ENCODE data around the gene GRIK4. TPM values are rescaled to one million over a fixed set of nuclear protein-coding genes. Genes with fewer than 3 reads are reported as not detected.

GRIK4 gene
- polyA plus RNA-seq, 1 of the 3 experiments (the other 2 are of a cell fraction): 0.03 TPM

DNA sequence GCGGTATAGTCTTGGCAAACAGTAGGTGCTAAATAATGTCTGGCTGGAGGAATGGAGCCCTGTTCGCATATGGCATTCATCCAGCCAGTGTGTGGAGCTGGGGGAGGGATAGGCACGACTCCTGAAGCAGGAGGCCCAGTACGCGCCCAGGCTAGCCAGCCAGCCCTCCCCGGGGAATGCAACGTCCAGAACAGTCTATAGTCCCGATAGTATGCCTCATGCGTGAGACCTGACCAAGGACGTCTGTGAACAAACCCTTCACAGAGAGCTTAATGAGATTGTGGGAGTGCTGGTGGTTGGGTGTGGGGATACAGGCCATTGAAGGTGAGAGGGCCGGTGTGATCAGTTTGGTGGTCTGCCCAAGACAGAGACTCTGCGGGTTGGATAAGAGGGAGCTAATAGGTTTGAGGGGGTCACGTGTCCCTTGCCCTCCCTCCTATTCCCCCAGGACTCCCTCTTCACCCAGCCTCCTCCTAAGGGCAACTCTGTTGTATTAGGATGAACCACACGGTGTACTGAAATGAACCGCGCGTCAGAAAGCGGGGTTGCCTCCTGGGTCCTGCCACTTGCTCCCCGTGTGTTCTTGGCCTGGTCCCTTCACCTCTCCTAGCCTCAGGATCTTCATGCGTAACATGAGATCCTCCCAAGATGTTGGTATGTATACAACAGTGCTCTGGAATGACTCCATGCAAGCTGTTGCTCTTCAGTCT lies 987 bp upstream of the GRIK4 start:
- Histone ChIP-seq H2AFZ (ENCODE audit: low read depth) (no peak overlapping the region), H3K9me3 (no peaks in the 10 kb centered on the region), H3K4me2 (no peak overlapping the region), H3K9me2 (no peaks in the 10 kb centered on the region), H3K36me3 (replicated peaks in 1 of 2; ENCODE audit: control insufficient read depth in 1 of 2, insufficient read depth in 2 of 2, low read length in 1 of 2) (no peaks in the 10 kb centered on the region), H3K9ac (no peak overlapping the region), H3K27ac (ENCODE audit: low read depth in 2 of 2, low read length in 1 of 2) (no peak overlapping the region), H4K20me1 (ENCODE audit: insufficient read depth) (no peaks in the 10 kb centered on the region), H3K4me3 (ENCODE audit: low read depth in 2 of 2, low read length in 1 of 2) (0 out of 4 replicates have a peak overlapping the region, but pooled peaks of 1 of the 2 experiments have one; percentile 56), H3K79me2 (ENCODE audit: insufficient read depth) (no peaks in the 10 kb centered on the region), H3K4me1 (ENCODE audit: control insufficient read depth in 1 of 2, insufficient read depth in 2 of 2, low read depth in 1 of 2, low read length in 1 of 2) (peaks cover 0 to 17% of the 10 kb centered on the region in 2 experiments; a peak in 1 of 4 replicates), H3K27me3 (ENCODE audit: insufficient read depth) (peaks cover 18% of the 10 kb centered on the region; the same call in 1 of the 2 replicates), H3F3A (replicated peaks; ENCODE audit: insufficient read depth) (no peaks in the 10 kb centered on the region)
- 54% methylated on average over 13 of the region's 20 CpGs for WGBS (ENCODE audit: low lambda C conversion rate)
- TF ChIP-seq RAD21 (IDR thresholded peaks at IDR 0.05; ENCODE audit: low read length) (no peak), MXI1 (IDR thresholded peaks at IDR 0.05; ENCODE audit: low read depth, low read length) (no peak), FOXM1 (IDR thresholded peaks at IDR 0.05; ENCODE audit: low read depth) (no peak), FOXJ3 (CRISPR knock-in tag; IDR thresholded peaks at IDR 0.05) (no peak), JUND (IDR thresholded peaks at IDR 0.05) (no peak), POLR2AphosphoS5 (IDR thresholded peaks at IDR 0.05; ENCODE audit: low read depth, low read length) (no peak), SIN3A (IDR thresholded peaks at IDR 0.05; ENCODE audit: borderline replicate concordance, low read depth, low read length) (no peak), TCF12 (IDR thresholded peaks at IDR 0.05) (no peak), EZH2phosphoT487 (IDR thresholded peaks at IDR 0.05; ENCODE audit: borderline replicate concordance, low read depth) (no peak), CHD2 (IDR thresholded peaks at IDR 0.05; ENCODE audit: low read length, partially characterized antibody) (no peak), GABPA (IDR thresholded peaks at IDR 0.05; ENCODE audit: low read depth) (no peak), FOSL2 (IDR thresholded peaks at IDR 0.05; ENCODE audit: borderline replicate concordance, low read depth) (no peak)
- TF ChIP-seq, protein P1, sequence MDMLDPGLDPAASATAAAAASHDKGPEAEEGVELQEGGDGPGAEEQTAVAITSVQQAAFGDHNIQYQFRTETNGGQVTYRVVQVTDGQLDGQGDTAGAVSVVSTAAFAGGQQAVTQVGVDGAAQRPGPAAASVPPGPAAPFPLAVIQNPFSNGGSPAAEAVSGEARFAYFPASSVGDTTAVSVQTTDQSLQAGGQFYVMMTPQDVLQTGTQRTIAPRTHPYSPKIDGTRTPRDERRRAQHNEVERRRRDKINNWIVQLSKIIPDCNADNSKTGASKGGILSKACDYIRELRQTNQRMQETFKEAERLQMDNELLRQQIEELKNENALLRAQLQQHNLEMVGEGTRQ (IDR thresholded peaks at IDR 0.05; ENCODE audit: borderline replicate concordance, low read depth, low read length): no peak
- CTCF ChIA-PET: interaction anchor here (0.6 to 8.8 kb wide), 88 partner anchors 9 to 684 kb away, joined by 3 to 168 read pairs (median 5); partner anchors contain the start of genes ARHGEF12 and TBCEL
- DNase-seq: peak; percentile 36
- POLR2A ChIA-PET: no interaction called here

DNA sequence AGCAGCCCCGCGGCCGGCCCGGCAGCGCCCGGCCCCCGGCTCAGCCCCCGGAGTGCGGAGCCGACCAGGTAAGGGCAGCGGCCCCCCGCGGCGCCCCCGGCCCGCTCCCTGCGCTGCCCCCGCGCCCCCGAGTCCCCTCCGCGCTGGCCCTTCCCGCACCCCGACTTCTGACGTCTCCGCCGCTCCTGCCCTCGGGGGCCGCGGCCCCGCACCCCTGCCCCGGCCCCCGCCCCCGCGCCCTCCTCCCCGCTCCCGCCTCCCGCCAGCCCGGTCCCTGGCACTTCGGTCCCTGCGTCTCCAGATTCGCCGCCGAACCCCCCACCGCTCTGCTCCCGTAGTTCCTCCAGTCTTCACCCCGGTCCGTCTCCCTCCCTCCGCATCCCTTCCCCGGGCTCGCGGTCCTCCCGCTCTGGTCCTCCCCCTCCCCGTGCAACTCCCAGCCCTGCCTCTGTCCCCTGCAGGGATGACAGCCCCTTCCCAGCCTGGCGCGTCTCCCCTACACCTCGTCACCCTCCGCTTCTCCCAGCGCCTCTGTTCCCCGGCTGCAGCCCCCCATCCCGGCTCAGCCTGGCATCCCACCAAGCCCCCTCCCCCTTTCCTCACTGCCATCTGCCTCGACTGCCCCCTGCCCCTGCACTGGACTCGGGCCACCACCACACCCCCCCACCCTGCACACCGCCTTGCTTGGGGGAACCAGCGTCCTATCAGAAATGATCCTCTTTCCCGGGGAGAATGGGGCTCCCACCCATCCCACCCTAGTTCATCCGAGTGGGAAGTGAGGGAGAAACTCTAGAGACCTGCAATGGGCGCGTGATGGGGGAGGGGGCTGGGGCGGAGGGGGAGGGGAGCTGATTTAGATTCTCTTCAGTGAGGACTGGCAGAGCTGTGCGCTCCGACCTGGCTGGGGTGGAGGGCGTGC lies 531 bp downstream of the GRIK4 start:
- H3K4me1 ChIP-seq (ENCODE audit: control insufficient read depth in 1 of 2, insufficient read depth in 2 of 2, low read depth in 1 of 2, low read length in 1 of 2): peaks cover 0 to 28% of the 10 kb centered on the region in 2 experiments; a peak in 1 of 4 replicates
- H2AFZ ChIP-seq (ENCODE audit: low read depth): no peak overlapping the region
- 17% methylated on average over 40 of the region's 73 CpGs for WGBS (ENCODE audit: low lambda C conversion rate)
- no peaks in the 10 kb centered on the region for H3K9me2 ChIP-seq
- POLR2A ChIA-PET: interaction anchor here (1.1 kb wide), 1 partner anchor 173 kb away, joined by 6 read pairs; no protein-coding TSS in a partner anchor
- H3F3A ChIP-seq (replicated peaks; ENCODE audit: insufficient read depth): no peaks in the 10 kb centered on the region
- DNase-seq: peak; percentile 76
- H3K27ac ChIP-seq (ENCODE audit: low read depth in 2 of 2, low read length in 1 of 2): no peak overlapping the region
- H3K9ac ChIP-seq: no peak overlapping the region
- H3K4me2 ChIP-seq: no peak overlapping the region
- H3K9me3 ChIP-seq: no peaks in the 10 kb centered on the region
- peak overlapping the region in 1 of 2 experiments; percentile 54; a peak in 2 of 4 replicates for H3K4me3 ChIP-seq (ENCODE audit: low read depth in 2 of 2, low read length in 1 of 2)
- peaks cover 18% of the 10 kb centered on the region; the same call in 1 of the 2 replicates for H3K27me3 ChIP-seq (ENCODE audit: insufficient read depth)
- no peaks in the 10 kb centered on the region for H3K79me2 ChIP-seq (ENCODE audit: insufficient read depth)
- no peaks in the 10 kb centered on the region for H3K36me3 ChIP-seq (replicated peaks in 1 of 2; ENCODE audit: control insufficient read depth in 1 of 2, insufficient read depth in 2 of 2, low read length in 1 of 2)
- no peaks in the 10 kb centered on the region for H4K20me1 ChIP-seq (ENCODE audit: insufficient read depth)
- CTCF ChIA-PET: interaction anchor here (0.6 to 8.8 kb wide), 105 partner anchors 8 to 686 kb away, joined by 3 to 168 read pairs (median 4); partner anchors contain the start of genes ARHGEF12 and TBCEL
- TF ChIP-seq, protein P2, sequence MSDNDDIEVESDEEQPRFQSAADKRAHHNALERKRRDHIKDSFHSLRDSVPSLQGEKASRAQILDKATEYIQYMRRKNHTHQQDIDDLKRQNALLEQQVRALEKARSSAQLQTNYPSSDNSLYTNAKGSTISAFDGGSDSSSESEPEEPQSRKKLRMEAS (IDR thresholded peaks at IDR 0.05; ENCODE audit: low read depth): no peak
- TF ChIP-seq FOSL2 (IDR thresholded peaks at IDR 0.05; ENCODE audit: borderline replicate concordance, low read depth) (no peak), NFIC (IDR thresholded peaks at IDR 0.05; ENCODE audit: borderline replicate concordance) (no peak), EP300 (IDR thresholded peaks at IDR 0.05; ENCODE audit: borderline replicate concordance in 1 of 2, low read depth in 1 of 2, low read length in 1 of 2) (no peak), CHD2 (IDR thresholded peaks at IDR 0.05; ENCODE audit: low read length, partially characterized antibody) (no peak), TEAD4 (IDR thresholded peaks at IDR 0.05; ENCODE audit: borderline replicate concordance, insufficient read depth) (no peak), RCOR1 (IDR thresholded peaks at IDR 0.05; ENCODE audit: low read length) (no peak)
- TF ChIP-seq, protein P3, sequence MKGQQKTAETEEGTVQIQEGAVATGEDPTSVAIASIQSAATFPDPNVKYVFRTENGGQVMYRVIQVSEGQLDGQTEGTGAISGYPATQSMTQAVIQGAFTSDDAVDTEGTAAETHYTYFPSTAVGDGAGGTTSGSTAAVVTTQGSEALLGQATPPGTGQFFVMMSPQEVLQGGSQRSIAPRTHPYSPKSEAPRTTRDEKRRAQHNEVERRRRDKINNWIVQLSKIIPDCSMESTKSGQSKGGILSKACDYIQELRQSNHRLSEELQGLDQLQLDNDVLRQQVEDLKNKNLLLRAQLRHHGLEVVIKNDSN (IDR thresholded peaks at IDR 0.05; ENCODE audit: borderline replicate concordance, low read depth): no peak
- TF ChIP-seq, protein P1 (IDR thresholded peaks at IDR 0.05; ENCODE audit: borderline replicate concordance, low read depth, low read length): no peak

Measured in SK-N-SH (cell line).